ENCODE measurements around the gene OSMR. TPM values are rescaled to one million over a fixed set of nuclear protein-coding genes. Genes with fewer than 3 reads are reported as not detected.
"Not testable (repeated sequence)": the region's sequence is repeated elsewhere in the genome, so short reads cannot be mapped to it uniquely, and the experiment has no call there.

OSMR gene
- total RNA-seq, 4 donors from 2014 or later: 32.5 to 52.6 (median 42.6) TPM

DNA sequence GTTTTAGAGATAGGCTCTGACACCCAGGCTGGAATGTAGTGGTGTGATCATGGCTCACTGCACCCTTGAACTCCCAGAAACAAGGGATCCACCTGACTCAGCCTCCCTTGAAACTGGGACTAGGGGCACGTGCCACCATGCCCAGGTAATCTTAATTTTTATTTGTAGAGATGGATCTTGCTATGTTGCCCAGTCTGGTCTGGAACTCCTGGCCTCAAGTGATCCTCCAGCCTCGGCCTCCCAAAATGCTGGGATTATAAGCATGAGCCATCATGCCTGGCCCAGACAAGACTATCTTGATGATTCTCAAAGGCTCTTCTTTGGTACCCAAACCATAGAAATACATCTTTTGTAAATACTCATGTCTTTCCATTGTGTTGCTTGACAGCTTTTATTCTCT is 10.8 kb downstream of the OSMR start:
- H3K27me3 ChIP-seq: no peaks in the 10 kb centered on the region
- peaks cover 0 to 4% (median 0%) of the 10 kb centered on the region in 3 donors for H3K4me1 ChIP-seq
- no peak overlapping the region for H3K4me3 ChIP-seq
- TF ChIP-seq POLR2A (IDR thresholded peaks at IDR 0.05) (no peak), POLR2AphosphoS5 (IDR thresholded peaks at IDR 0.05) (no peak), EP300 (IDR thresholded peaks at IDR 0.05) (no peak)
- TF ChIP-seq, protein P1, sequence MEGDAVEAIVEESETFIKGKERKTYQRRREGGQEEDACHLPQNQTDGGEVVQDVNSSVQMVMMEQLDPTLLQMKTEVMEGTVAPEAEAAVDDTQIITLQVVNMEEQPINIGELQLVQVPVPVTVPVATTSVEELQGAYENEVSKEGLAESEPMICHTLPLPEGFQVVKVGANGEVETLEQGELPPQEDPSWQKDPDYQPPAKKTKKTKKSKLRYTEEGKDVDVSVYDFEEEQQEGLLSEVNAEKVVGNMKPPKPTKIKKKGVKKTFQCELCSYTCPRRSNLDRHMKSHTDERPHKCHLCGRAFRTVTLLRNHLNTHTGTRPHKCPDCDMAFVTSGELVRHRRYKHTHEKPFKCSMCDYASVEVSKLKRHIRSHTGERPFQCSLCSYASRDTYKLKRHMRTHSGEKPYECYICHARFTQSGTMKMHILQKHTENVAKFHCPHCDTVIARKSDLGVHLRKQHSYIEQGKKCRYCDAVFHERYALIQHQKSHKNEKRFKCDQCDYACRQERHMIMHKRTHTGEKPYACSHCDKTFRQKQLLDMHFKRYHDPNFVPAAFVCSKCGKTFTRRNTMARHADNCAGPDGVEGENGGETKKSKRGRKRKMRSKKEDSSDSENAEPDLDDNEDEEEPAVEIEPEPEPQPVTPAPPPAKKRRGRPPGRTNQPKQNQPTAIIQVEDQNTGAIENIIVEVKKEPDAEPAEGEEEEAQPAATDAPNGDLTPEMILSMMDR (IDR thresholded peaks at IDR 0.05): no peak
- peaks cover 0 to 2% of the 10 kb centered on the region in 2 donors for H3K36me3 ChIP-seq
- no peaks in the 10 kb centered on the region for H3K9me3 ChIP-seq
- WGBS, 2 donors (ENCODE audit: low coverage in 1 of 2): 89% methylated on average over 1 of the region's 2 CpGs; no CpG with 5 or more reads in 1 of the 2 donors
- ATAC-seq: no peak
- H3K27ac ChIP-seq: no peak overlapping the region

DNA sequence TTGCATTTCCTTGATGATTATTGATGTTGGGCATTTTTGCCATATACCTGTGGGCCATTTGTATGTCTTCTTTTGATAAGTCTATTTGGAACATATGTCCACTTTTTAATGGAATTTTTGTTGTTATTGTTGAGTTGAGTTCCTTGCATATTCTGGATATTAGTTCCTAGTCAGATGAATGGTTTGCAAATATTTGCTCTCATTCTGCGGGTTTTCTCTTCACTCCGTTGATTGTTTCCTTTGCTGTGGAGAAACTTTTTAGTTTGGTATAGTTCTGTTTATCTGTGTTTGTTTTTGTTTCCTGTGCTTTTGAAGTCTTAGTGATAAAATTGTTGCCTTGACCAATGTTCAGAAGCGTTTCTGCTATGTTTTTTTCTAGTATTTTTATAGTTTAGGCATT is 13.0 kb downstream of the OSMR start:
- Histone ChIP-seq H3K4me3 (no peak overlapping the region), H3K4me1 (peaks cover 0 to 4% (median 0%) of the 10 kb centered on the region in 3 donors), H3K9me3 (no peaks in the 10 kb centered on the region), H3K27ac (no peak overlapping the region), H3K36me3 (peaks cover 0 to 3% of the 10 kb centered on the region in 2 donors), H3K27me3 (no peaks in the 10 kb centered on the region)
- WGBS, 2 donors (ENCODE audit: low coverage in 1 of 2): 84 to 100% methylated on average over 3 of the region's 3 CpGs
- TF ChIP-seq EP300 (IDR thresholded peaks at IDR 0.05): no peak
- TF ChIP-seq, protein P1 (IDR thresholded peaks at IDR 0.05): no peak
- TF ChIP-seq POLR2AphosphoS5 (IDR thresholded peaks at IDR 0.05): no peak
- TF ChIP-seq POLR2A (IDR thresholded peaks at IDR 0.05): no peak
- no peak for ATAC-seq

DNA sequence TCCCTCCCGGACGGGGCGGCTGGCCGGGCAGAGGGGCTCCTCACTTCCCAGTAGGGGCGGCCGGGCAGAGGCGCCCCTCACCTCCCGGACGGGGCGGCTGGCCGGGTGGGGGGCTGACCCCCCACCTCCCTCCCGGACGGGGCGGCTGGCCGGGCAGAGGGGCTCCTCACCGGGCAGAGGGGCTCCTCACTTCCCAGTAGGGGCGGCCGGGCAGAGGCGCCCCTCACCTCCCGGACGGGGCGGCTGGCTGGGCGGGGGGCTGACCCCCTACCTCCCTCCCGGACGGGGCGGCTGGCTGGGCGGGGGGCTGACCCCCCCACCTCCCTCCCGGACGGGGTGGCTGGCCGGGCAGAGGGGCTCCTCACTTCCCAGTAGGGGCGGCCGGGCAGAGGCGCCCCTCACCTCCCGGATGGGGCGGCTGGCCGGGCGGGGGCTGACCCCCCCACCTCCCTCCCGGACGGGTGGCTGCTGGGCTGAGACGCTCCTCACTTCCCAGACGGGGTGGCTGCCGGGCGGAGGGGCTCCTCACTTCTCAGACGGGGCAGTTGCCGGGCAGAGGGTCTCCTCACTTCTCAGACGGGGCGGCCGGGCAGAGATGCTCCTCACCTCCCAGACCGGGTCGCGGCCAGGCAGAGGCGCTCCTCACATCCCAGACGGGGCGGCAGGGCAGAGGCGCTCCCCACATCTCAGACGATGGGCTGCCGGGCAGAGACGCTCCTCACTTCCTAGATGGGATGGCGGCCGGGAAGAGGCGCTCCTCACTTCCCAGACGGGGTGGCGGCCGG is 16.4 kb downstream of the OSMR start:
- no CpG with 5 or more reads among the region's 64 CpGs for WGBS, 2 donors (ENCODE audit: low coverage in 1 of 2)
- H3K4me3 ChIP-seq, H3K9me3 ChIP-seq, H3K27me3 ChIP-seq, ATAC-seq, H3K36me3 ChIP-seq, H3K27ac ChIP-seq: not testable (repeated sequence)
- H3K4me1 ChIP-seq: peaks cover 0 to 18% (median 3%) of the 10 kb centered on the region in 3 donors

DNA sequence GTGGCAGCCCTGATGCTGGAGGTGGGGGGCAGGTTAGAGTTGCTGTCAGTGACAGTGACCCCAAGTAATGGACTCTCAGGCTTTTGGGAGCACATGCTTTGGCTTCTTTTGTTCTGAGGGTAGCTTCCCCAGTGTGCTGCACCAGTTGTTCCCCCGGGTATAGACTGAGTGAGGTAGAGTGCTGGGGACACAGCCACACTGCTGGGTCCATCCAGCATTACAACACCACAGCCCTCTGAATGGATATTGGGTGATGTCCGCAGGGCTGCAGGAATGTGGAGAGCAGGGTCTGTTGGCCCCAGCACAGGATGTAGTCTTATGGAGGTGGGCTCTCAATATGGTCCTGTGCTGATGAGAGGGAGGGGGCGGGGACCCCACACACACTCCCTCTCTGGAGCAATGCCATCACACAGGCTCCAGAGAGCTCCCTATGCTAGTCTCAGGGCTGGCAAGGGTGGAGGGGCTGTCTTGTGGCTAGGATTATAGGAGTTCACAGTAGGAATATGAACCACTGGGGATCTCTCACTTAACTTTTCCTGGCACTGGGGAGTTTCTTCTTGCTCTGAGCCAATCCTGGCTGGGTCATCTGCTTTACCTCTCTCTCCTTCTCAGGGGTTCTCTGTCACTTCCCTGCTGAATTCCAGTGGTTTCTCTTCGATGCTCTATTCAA is 20.7 kb downstream of the OSMR start:
- TF ChIP-seq, protein P1 (IDR thresholded peaks at IDR 0.05): no peak
- no peak for TF ChIP-seq POLR2A (IDR thresholded peaks at IDR 0.05)
- no peak for TF ChIP-seq POLR2AphosphoS5 (IDR thresholded peaks at IDR 0.05)
- no peak for TF ChIP-seq EP300 (IDR thresholded peaks at IDR 0.05)
- no peak for ATAC-seq
- WGBS, 2 donors (ENCODE audit: low coverage in 1 of 2): 33 to 75% methylated on average over 1 to 2 of the region's 4 CpGs

DNA sequence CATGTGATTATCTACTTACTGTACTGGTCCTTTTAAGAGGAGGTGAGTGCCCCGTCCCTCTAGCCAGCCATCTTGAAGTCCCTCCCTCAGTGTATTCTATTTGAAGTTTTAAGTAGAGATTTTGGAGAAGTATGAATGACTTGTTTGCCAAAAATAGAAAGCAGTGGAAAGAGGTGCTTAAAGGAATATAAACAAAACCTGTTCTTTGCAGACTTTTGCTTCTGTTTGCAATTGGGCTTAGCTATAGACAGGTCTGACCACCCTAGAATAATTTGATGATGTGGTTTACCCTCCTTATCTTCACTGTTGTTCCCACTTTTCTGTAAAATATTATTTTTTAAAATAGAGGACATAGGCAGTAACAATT is 21.2 kb downstream of the OSMR start:
- H3K4me1 ChIP-seq: peaks cover 3 to 41% (median 3%) of the 10 kb centered on the region in 3 donors
- peaks cover 0 to 31% of the 10 kb centered on the region in 2 donors for H3K36me3 ChIP-seq
- no peak for ATAC-seq
- TF ChIP-seq, protein P1 (IDR thresholded peaks at IDR 0.05): no peak
- TF ChIP-seq EP300 (IDR thresholded peaks at IDR 0.05): no peak
- TF ChIP-seq POLR2AphosphoS5 (IDR thresholded peaks at IDR 0.05): no peak
- TF ChIP-seq POLR2A (IDR thresholded peaks at IDR 0.05): no peak
- no peak overlapping the region for H3K27ac ChIP-seq
- no peak overlapping the region for H3K4me3 ChIP-seq
- 14 to 75% methylated on average over 1 of the region's 1 CpG for WGBS, 2 donors (ENCODE audit: low coverage in 1 of 2)
- no peaks in the 10 kb centered on the region for H3K27me3 ChIP-seq
- H3K9me3 ChIP-seq: peaks cover 0 to 3% (median 0%) of the 10 kb centered on the region in 3 donors

More for the DNA sequence above, 20.7 kb downstream of the OSMR start:
- H3K27me3 ChIP-seq: no peaks in the 10 kb centered on the region
- H3K36me3 ChIP-seq: peaks cover 0 to 31% of the 10 kb centered on the region in 2 donors
- no peak overlapping the region for H3K27ac ChIP-seq
- H3K4me3 ChIP-seq: no peak overlapping the region
- H3K4me1 ChIP-seq: peaks cover 0 to 36% (median 3%) of the 10 kb centered on the region in 3 donors
- peaks cover 0 to 3% (median 0%) of the 10 kb centered on the region in 3 donors for H3K9me3 ChIP-seq

All from gastroesophageal sphincter (tissue), 4 donors.